ENCODE measurements around the gene MAJIN.
A peak's percentile ranks its signal among the peaks of the same experiment; 100 is the strongest.

The MAJIN gene

GRCh38 chr11:64894070-64894811, 77.7 kb downstream of the MAJIN start:
- TF ChIP-seq, protein P1, sequence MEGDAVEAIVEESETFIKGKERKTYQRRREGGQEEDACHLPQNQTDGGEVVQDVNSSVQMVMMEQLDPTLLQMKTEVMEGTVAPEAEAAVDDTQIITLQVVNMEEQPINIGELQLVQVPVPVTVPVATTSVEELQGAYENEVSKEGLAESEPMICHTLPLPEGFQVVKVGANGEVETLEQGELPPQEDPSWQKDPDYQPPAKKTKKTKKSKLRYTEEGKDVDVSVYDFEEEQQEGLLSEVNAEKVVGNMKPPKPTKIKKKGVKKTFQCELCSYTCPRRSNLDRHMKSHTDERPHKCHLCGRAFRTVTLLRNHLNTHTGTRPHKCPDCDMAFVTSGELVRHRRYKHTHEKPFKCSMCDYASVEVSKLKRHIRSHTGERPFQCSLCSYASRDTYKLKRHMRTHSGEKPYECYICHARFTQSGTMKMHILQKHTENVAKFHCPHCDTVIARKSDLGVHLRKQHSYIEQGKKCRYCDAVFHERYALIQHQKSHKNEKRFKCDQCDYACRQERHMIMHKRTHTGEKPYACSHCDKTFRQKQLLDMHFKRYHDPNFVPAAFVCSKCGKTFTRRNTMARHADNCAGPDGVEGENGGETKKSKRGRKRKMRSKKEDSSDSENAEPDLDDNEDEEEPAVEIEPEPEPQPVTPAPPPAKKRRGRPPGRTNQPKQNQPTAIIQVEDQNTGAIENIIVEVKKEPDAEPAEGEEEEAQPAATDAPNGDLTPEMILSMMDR (IDR thresholded peaks at IDR 0.05; ENCODE audit: low read length, missing control alignments): peak; percentile 86
- H3K4me3 ChIP-seq (replicated peaks; ENCODE audit: low read depth, low read length): no peak overlapping the region
- DNase-seq (ENCODE audit: low read depth): peak; percentile 73

- H3K4me3 ChIP-seq (replicated peaks; ENCODE audit: low read depth, low read length): no peak overlapping the region
- TF ChIP-seq, protein P1 (IDR thresholded peaks at IDR 0.05; ENCODE audit: low read length, missing control alignments): no peak
- DNase-seq (ENCODE audit: low read depth): no peak
These were observed 78.5 kb downstream of the MAJIN start for GRCh38 chr11:64893194-64894069.

DNA sequence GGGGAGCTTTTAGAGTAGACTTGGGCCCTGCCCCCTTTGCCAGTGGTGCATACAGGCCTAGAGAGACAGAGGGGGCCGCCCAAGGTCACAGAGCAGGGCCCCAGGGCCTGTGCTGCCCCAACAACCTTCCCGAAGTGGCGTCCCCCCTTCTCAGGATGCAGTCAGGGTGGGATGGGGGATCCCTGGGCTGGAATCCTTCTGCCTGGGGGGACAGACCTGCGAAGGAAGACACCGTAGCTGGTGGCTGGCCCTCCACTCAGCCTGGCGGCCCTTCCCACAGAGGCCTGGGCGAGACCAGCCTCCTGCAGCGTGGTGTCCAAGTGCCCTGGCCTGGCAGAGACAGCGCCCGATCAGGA, 79.1 kb downstream of the MAJIN start:
- DNase-seq (ENCODE audit: low read depth): no peak
- H3K4me3 ChIP-seq (replicated peaks; ENCODE audit: low read depth, low read length): no peak overlapping the region
- TF ChIP-seq, protein P1 (IDR thresholded peaks at IDR 0.05; ENCODE audit: low read length, missing control alignments): no peak

DNA sequence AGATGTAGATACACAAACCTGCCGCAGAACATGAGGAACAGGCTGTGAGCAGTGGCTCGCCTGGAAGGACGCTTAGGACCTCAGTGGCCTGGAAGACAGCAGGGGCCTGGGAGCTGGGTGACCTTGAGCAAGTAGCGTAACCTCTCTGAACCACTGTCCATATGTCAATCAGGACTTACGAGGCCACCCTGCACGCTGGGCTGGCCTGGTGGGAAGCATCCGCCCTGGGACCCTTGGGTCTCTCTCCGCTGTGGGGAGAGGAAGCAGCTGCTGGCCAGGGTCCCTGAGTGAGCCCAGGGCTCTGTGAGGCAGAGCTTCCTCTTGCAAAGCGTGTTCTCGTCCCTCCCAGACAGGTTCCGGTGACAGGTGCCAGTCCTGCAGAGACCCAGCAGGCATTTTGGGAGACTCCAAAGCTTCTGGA, 79.5 kb downstream of the MAJIN start:
- DNase-seq (ENCODE audit: low read depth): no peak
- TF ChIP-seq, protein P1 (IDR thresholded peaks at IDR 0.05; ENCODE audit: low read length, missing control alignments): no peak
- H3K4me3 ChIP-seq (replicated peaks; ENCODE audit: low read depth, low read length): no peak overlapping the region

DNA sequence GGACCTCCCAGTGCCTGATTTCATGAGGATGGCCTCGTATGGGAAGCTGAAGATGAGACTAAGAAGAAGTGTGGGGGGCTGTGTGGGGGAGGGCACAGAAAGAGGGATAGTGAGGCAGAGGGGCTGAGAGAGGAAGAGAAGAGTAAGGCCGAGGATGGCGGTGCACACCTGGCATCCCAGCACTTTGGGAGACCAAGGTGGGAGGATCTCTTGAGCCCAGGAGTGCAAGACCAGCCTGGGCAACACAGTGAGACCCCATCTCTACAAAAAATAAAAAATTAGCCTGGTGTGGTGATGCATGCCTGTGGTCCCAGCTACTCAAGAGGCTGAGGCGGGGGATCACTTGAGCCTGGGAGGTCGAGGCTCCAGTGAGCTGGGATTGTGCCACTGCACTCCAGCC, 80.0 kb downstream of the MAJIN start:
- DNase-seq (ENCODE audit: low read depth): no peak
- no peak overlapping the region for H3K4me3 ChIP-seq (replicated peaks; ENCODE audit: low read depth, low read length)
- TF ChIP-seq, protein P1 (IDR thresholded peaks at IDR 0.05; ENCODE audit: low read length, missing control alignments): no peak

DNA sequence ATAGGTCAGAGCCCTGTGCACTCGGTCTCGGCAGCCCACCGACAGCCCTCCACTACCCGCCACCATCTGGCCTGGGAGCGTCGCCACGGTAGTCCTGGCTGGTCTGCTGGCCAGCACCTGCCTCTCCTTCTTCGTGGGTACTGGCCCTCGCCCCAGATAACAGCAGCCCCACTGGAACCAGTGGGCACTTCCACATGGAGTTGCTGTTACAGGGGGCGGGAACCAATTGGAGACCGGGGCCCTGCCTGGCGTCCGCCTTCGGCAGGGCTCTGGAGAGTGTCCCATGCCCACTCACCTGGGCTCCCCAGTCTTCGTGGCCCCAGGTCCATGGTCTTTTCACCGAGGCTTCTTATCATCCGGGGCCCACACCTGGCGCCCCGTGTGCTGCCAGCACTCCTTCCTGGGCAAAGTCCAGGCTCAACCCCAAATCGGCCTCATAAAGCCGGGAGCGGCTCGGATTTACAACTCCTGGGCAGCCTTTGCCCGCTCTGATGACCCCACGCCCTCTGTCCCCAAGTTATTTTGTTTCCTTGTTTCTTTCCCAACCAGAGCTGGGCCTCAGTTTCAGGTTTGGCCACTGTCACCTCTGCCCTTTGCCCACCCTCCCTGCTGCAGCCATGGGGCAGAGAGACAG, 80.6 kb downstream of the MAJIN start:
- DNase-seq (ENCODE audit: low read depth): no peak

More for the DNA sequence above, 80.6 kb downstream of the MAJIN start:
- TF ChIP-seq, protein P1 (IDR thresholded peaks at IDR 0.05; ENCODE audit: low read length, missing control alignments): no peak
- H3K4me3 ChIP-seq (replicated peaks; ENCODE audit: low read depth, low read length): no peak overlapping the region
